ENCODE results near the gene FPGS.
A peak's percentile ranks its signal among the peaks of the same experiment; 100 is the strongest.
"Not testable (repeated sequence)": the region's sequence is repeated elsewhere in the genome, so short reads cannot be mapped to it uniquely, and the experiment has no call there.

The FPGS gene

GRCh38 chr9:127845619-127846018, 42.9 kb downstream of the FPGS start:
- peaks cover 27% of the 10 kb centered on the region for H3K9me3 ChIP-seq (ENCODE audit: control insufficient read depth, low read length)
- H3K4me3 ChIP-seq (ENCODE audit: extremely low read depth, insufficient read depth, low read length, poor library complexity, severe bottlenecking): not testable (repeated sequence)
- H3K27ac ChIP-seq (ENCODE audit: low read depth, low read length, severe bottlenecking): peak overlapping the region; percentile 87
- H3K4me1 ChIP-seq (ENCODE audit: control insufficient read depth, insufficient read depth, low read length, poor library complexity, severe bottlenecking): peaks cover 22% of the 10 kb centered on the region
- peaks cover 24% of the 10 kb centered on the region for H3K36me3 ChIP-seq (ENCODE audit: control insufficient read depth, insufficient read depth, low read length)
- 100% methylated on average over 4 of the region's 4 CpGs for WGBS, 2 experiments (ENCODE audit: insufficient coverage in 2 of 2)

- 92% methylated on average over 11 to 15 of the region's 18 CpGs for WGBS, 2 experiments (ENCODE audit: insufficient coverage in 2 of 2)
Observed at GRCh38 chr9:127846443-127847177, 43.9 kb downstream of the FPGS start.

DNA sequence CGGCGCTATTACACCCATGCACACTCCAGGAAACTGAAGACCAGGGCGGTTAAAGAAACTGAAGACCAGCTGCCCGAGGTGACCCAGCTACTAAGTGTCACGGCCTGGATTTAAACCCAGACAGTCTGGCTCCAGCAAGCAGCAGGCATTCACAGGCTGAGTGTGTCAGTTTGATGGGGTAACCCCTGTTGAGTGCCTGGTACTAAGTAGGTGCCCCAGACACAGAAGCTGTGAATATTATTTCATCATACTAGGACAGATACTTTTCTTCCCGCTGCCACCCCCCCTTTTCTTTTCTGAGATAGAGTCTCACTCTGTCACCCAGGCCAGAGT, 44.5 kb downstream of the FPGS start:
- peaks cover 29% of the 10 kb centered on the region for H3K9me3 ChIP-seq (ENCODE audit: control insufficient read depth, low read length)
- peaks cover 28% of the 10 kb centered on the region for H3K36me3 ChIP-seq (ENCODE audit: control insufficient read depth, insufficient read depth, low read length)
- H3K4me1 ChIP-seq (ENCODE audit: control insufficient read depth, insufficient read depth, low read length, poor library complexity, severe bottlenecking): peaks cover 22% of the 10 kb centered on the region
- WGBS, 2 experiments (ENCODE audit: insufficient coverage in 2 of 2): 87 to 97% methylated on average over 4 to 6 of the region's 6 CpGs
- H3K4me3 ChIP-seq (ENCODE audit: extremely low read depth, insufficient read depth, low read length, poor library complexity, severe bottlenecking): no peak overlapping the region
- H3K27ac ChIP-seq (ENCODE audit: low read depth, low read length, severe bottlenecking): peak overlapping the region; percentile 41

More at GRCh38 chr9:127846443-127847177, 43.9 kb downstream of the FPGS start:
- Histone ChIP-seq H3K9me3 (ENCODE audit: control insufficient read depth, low read length) (peaks cover 29% of the 10 kb centered on the region), H3K36me3 (ENCODE audit: control insufficient read depth, insufficient read depth, low read length) (peaks cover 28% of the 10 kb centered on the region), H3K27ac (ENCODE audit: low read depth, low read length, severe bottlenecking) (peak overlapping the region; percentile 29), H3K4me1 (ENCODE audit: control insufficient read depth, insufficient read depth, low read length, poor library complexity, severe bottlenecking) (peaks cover 22% of the 10 kb centered on the region), H3K4me3 (ENCODE audit: extremely low read depth, insufficient read depth, low read length, poor library complexity, severe bottlenecking) (no peak overlapping the region)

GRCh38 chr9:127847833-127848755, 45.4 kb downstream of the FPGS start:
- no peak overlapping the region for H3K4me3 ChIP-seq (ENCODE audit: extremely low read depth, insufficient read depth, low read length, poor library complexity, severe bottlenecking)
- H3K4me1 ChIP-seq (ENCODE audit: control insufficient read depth, insufficient read depth, low read length, poor library complexity, severe bottlenecking): peaks cover 22% of the 10 kb centered on the region
- no peak overlapping the region for H3K27ac ChIP-seq (ENCODE audit: low read depth, low read length, severe bottlenecking)
- WGBS, 2 experiments (ENCODE audit: insufficient coverage in 2 of 2): 82 to 83% methylated on average over 8 to 9 of the region's 12 CpGs
- H3K36me3 ChIP-seq (ENCODE audit: control insufficient read depth, insufficient read depth, low read length): peaks cover 24% of the 10 kb centered on the region
- peaks cover 29% of the 10 kb centered on the region for H3K9me3 ChIP-seq (ENCODE audit: control insufficient read depth, low read length)

- H3K27ac ChIP-seq (ENCODE audit: low read depth, low read length, severe bottlenecking): no peak overlapping the region
- H3K4me1 ChIP-seq (ENCODE audit: control insufficient read depth, insufficient read depth, low read length, poor library complexity, severe bottlenecking): peaks cover 29% of the 10 kb centered on the region
- peaks cover 23% of the 10 kb centered on the region for H3K36me3 ChIP-seq (ENCODE audit: control insufficient read depth, insufficient read depth, low read length)
- 98 to 100% methylated on average over 6 to 7 of the region's 10 CpGs for WGBS, 2 experiments (ENCODE audit: insufficient coverage in 2 of 2)
- peaks cover 29% of the 10 kb centered on the region for H3K9me3 ChIP-seq (ENCODE audit: control insufficient read depth, low read length)
- no peak overlapping the region for H3K4me3 ChIP-seq (ENCODE audit: extremely low read depth, insufficient read depth, low read length, poor library complexity, severe bottlenecking)
Observed at GRCh38 chr9:127848756-127849504, 46.2 kb downstream of the FPGS start.

DNA sequence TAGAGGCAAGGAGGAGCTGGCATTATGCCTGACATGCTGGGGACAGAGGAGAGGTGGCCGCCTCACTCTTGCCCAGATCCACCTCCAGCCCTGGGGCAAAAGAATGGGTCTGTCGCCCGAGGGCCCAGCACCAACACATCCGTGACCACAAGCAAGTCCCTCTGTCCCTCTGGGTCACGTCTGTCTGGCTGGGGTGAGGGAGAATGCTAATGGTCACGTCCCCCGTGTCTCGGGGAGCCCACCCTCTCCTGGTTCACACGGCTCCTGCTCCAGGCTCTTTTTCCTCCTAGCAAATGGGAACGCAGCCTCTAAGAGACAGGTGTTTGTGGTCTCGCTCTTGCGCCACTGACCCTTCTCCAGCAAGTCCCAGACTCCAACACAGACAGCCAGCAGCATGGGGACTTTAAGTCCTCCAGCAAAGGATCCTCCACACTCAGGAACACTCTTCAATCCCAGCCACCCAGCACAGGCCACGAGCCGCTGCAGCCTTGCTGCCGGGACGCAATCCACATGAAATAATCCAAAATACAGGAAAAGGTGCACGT, 47.7 kb downstream of the FPGS start:
- H3K4me3 ChIP-seq (ENCODE audit: extremely low read depth, insufficient read depth, low read length, poor library complexity, severe bottlenecking): no peak overlapping the region
- H3K27ac ChIP-seq (ENCODE audit: low read depth, low read length, severe bottlenecking): no peak overlapping the region
- H3K4me1 ChIP-seq (ENCODE audit: control insufficient read depth, insufficient read depth, low read length, poor library complexity, severe bottlenecking): peaks cover 23% of the 10 kb centered on the region
- peaks cover 23% of the 10 kb centered on the region for H3K36me3 ChIP-seq (ENCODE audit: control insufficient read depth, insufficient read depth, low read length)
- H3K9me3 ChIP-seq (ENCODE audit: control insufficient read depth, low read length): peaks cover 29% of the 10 kb centered on the region
- WGBS, 2 experiments (ENCODE audit: insufficient coverage in 2 of 2): 96 to 98% methylated on average over 11 to 12 of the region's 17 CpGs

DNA sequence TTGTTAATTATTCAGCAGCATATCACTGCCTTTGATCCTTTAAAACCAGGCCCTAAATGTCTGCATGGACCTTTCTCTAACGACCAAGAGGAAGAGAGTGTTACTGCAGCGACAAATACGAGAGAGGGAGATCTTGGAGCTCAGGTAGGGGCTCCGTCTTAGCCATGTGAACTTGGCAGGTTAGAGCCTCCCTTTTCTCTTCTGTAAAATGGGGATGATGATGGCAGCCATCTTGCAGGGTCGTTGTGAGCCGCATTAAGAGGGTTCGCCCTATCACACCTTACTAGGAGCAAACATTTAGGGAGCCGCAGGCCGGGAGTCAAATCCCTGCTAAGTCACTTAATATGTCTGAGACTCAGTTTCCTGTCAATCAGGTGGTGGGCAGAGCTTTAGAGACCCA, 50.1 kb downstream of the FPGS start:
- Histone ChIP-seq H3K9me3 (ENCODE audit: control insufficient read depth, low read length) (peaks cover 29% of the 10 kb centered on the region), H3K4me1 (ENCODE audit: control insufficient read depth, insufficient read depth, low read length, poor library complexity, severe bottlenecking) (peaks cover 14% of the 10 kb centered on the region), H3K27ac (ENCODE audit: low read depth, low read length, severe bottlenecking) (no peak overlapping the region), H3K4me3 (ENCODE audit: extremely low read depth, insufficient read depth, low read length, poor library complexity, severe bottlenecking) (peak overlapping the region; percentile 33), H3K36me3 (ENCODE audit: control insufficient read depth, insufficient read depth, low read length) (peaks cover 23% of the 10 kb centered on the region)
- WGBS, 2 experiments (ENCODE audit: insufficient coverage in 2 of 2): 92 to 94% methylated on average over 4 to 6 of the region's 9 CpGs

DNA sequence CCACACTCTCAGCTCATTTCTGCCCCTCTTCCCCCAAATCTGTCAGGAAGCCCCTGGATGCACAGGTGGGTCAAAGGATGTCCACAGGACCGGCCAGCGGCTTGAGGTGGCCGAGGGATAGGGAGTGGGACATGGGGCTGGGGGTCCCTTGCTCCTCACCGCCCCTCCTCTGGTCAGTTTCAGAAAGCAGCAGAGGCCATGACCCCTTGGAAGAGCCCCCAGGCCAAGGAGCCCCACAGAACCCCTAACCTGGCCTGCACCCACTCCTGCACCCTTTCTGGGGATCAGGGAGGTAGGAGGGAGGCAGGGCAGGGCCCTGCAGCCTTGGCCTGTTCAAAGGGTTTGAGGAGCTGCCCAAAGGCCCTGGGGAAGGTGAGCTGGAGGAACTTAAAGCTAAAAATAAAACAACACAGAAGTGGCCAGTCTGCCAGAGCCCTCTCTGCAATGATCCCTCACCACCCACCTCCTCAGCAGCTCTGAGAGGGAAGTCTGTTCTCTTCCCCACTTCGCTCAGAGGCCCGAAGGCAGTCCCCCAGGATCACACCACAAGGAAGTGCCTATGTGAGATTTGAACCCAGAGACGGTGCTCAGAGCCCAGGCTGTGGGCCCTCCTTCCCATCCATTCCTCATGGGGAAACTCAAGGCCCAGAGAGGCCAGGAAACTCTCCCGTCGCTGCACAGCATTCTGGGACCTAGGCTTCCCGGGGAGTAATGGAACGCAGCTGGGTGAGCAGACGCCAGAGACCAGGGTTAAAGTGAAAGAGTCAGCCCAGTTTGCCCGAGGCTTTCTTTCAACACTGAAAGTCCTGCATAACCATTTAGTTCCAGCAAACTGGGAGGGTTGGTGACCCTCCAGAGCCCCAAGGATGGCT, 50.9 kb downstream of the FPGS start:
- peak overlapping the region; percentile 41 for H3K27ac ChIP-seq (ENCODE audit: low read depth, low read length, severe bottlenecking)
- H3K4me1 ChIP-seq (ENCODE audit: control insufficient read depth, insufficient read depth, low read length, poor library complexity, severe bottlenecking): peaks cover 18% of the 10 kb centered on the region
- H3K36me3 ChIP-seq (ENCODE audit: control insufficient read depth, insufficient read depth, low read length): peaks cover 23% of the 10 kb centered on the region
- WGBS, 2 experiments (ENCODE audit: insufficient coverage in 2 of 2): 82 to 93% methylated on average over 9 to 11 of the region's 13 CpGs
- peaks cover 21% of the 10 kb centered on the region for H3K9me3 ChIP-seq (ENCODE audit: control insufficient read depth, low read length)
- H3K4me3 ChIP-seq (ENCODE audit: extremely low read depth, insufficient read depth, low read length, poor library complexity, severe bottlenecking): peak overlapping the region; percentile 33

- H3K36me3 ChIP-seq (ENCODE audit: control insufficient read depth, insufficient read depth, low read length): peaks cover 19% of the 10 kb centered on the region
- H3K4me1 ChIP-seq (ENCODE audit: control insufficient read depth, insufficient read depth, low read length, poor library complexity, severe bottlenecking): peaks cover 18% of the 10 kb centered on the region
- H3K9me3 ChIP-seq (ENCODE audit: control insufficient read depth, low read length): peaks cover 15% of the 10 kb centered on the region
- H3K27ac ChIP-seq (ENCODE audit: low read depth, low read length, severe bottlenecking): peak within 1 kb of the TSS; percentile 41
- H3K4me3 ChIP-seq (ENCODE audit: extremely low read depth, insufficient read depth, low read length, poor library complexity, severe bottlenecking): peak within 1 kb of the TSS; percentile 33
- WGBS, 2 experiments (ENCODE audit: insufficient coverage in 2 of 2): 71 to 81% methylated on average over 23 to 33 of the region's 37 CpGs
Observed at GRCh38 chr9:127854184-127854806, 51.6 kb downstream of the FPGS start, which contains the start of gene ENG. Gene ENG, minus strand, starts transcription at chr9:127854658. Its CDS starts 303 bp downstream, at chr9:127854355.

Data from mesodermal cell (in vitro differentiated cells).